ENCODE results near the gene HIVEP1. TPM values are rescaled to one million over a fixed set of nuclear protein-coding genes. Genes with fewer than 3 reads are reported as not detected.

The HIVEP1 gene
- total RNA-seq, 1 donor from 2014 or later, result 69.4 TPM

DNA sequence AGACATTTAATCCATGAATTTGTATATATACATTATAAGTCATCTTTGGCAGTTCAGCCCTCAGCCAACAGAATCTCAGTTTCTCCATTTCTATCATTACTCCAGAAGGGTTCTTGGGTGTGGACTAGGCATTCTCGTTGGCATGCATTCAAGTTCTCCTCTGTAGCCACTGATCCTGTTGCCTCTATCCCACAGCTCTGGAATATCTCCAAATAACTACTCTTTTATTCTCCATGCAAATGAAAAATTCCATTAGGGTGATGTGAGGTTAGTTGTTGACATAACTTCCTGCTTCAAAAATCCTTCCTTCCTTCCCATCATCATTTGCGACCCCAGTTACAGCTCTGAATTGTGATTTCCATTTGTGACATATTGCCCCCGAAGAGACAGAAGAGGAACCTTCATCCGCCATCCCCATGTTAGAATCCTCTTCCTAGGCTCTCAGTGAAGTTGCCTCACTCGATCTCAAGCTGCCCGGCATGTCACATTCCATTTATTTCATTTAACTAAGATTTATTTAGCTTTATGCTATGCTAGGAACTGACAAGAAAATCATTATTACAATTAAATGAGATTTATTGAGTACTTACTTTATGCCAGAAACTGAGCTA lies 184.3 kb downstream of the HIVEP1 start:
- H3K4me3 Mint-ChIP-seq, result no peak overlapping the region
- TF ChIP-seq, protein P1, sequence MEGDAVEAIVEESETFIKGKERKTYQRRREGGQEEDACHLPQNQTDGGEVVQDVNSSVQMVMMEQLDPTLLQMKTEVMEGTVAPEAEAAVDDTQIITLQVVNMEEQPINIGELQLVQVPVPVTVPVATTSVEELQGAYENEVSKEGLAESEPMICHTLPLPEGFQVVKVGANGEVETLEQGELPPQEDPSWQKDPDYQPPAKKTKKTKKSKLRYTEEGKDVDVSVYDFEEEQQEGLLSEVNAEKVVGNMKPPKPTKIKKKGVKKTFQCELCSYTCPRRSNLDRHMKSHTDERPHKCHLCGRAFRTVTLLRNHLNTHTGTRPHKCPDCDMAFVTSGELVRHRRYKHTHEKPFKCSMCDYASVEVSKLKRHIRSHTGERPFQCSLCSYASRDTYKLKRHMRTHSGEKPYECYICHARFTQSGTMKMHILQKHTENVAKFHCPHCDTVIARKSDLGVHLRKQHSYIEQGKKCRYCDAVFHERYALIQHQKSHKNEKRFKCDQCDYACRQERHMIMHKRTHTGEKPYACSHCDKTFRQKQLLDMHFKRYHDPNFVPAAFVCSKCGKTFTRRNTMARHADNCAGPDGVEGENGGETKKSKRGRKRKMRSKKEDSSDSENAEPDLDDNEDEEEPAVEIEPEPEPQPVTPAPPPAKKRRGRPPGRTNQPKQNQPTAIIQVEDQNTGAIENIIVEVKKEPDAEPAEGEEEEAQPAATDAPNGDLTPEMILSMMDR (IDR thresholded peaks at IDR 0.05; ENCODE audit: unreplicated experiment), result no peak
- H3K27ac Mint-ChIP-seq, result no peak overlapping the region
- H3K27me3 Mint-ChIP-seq (ENCODE audit: low read depth), result no peaks in the 10 kb centered on the region
- no peaks in the 10 kb centered on the region for H3K9me3 Mint-ChIP-seq
- DNase-seq (ENCODE audit: low spot score in 2 of 2, unreplicated experiment in 2 of 2), result no peak
- H3K36me3 Mint-ChIP-seq, result no peaks in the 10 kb centered on the region
- H3K4me1 Mint-ChIP-seq, result no peaks in the 10 kb centered on the region

DNA sequence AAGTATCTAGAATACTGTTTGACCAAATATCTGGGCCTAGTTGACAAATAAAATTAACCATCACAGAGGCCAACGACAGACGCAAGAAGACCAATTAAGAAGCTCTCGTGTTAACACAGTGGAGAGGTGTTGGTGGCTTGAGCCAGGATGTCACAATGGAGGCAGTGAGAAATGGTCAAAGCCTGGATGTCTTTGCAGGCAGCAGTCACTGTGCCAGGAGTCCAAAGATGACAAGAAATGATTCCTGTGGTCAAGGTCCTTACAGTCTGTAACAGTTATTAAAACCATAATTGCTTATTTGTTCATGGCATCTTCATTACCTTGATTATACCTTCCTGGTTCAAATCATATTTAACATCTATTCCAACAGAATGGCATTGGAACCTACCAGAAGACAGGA lies 186.7 kb downstream of the HIVEP1 start:
- TF ChIP-seq, protein P1 (IDR thresholded peaks at IDR 0.05; ENCODE audit: unreplicated experiment), result no peak
- peaks cover 8% of the 10 kb centered on the region for H3K4me1 Mint-ChIP-seq
- H3K36me3 Mint-ChIP-seq, result no peaks in the 10 kb centered on the region
- no peak overlapping the region for H3K4me3 Mint-ChIP-seq
- no peaks in the 10 kb centered on the region for H3K27me3 Mint-ChIP-seq (ENCODE audit: low read depth)
- DNase-seq (ENCODE audit: low spot score in 2 of 2, unreplicated experiment in 2 of 2), result no peak
- H3K9me3 Mint-ChIP-seq, result no peaks in the 10 kb centered on the region
- H3K27ac Mint-ChIP-seq, result no peak overlapping the region

DNA sequence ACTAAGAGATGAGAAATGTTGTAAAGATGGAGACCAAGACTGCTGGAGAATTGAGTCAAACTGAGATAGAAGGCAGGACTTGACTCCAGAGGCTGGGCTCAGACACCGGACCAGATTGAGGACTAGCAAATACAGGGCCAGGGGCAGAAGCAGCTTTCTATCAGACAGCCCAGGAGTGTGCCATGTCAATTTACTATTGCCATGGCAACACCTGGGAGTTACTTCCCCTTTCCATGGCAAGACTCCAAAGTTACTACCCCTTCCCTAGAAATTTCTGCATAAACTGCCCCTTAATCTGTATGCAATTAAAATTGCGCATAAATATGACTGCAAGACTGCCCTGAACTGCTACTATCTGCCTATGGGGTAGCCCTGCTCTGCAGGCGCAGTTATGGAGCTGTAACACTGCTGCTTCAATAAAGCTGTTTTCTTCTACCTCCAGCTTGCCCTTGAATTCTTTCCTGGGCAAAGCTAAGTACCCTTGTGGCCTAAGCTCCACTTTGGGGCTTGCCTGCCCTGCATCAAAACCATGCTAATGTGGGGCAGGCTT lies 188.0 kb downstream of the HIVEP1 start:
- DNase-seq (ENCODE audit: low spot score in 2 of 2, unreplicated experiment in 2 of 2), result no peak
- Mint-ChIP-seq H3K36me3 (no peaks in the 10 kb centered on the region), H3K27ac (no peak overlapping the region), H3K27me3 (ENCODE audit: low read depth) (no peaks in the 10 kb centered on the region), H3K4me1 (peaks cover 8% of the 10 kb centered on the region), H3K9me3 (peaks cover 5% of the 10 kb centered on the region), H3K4me3 (no peak overlapping the region)
- TF ChIP-seq, protein P1 (IDR thresholded peaks at IDR 0.05; ENCODE audit: unreplicated experiment), result no peak

DNA sequence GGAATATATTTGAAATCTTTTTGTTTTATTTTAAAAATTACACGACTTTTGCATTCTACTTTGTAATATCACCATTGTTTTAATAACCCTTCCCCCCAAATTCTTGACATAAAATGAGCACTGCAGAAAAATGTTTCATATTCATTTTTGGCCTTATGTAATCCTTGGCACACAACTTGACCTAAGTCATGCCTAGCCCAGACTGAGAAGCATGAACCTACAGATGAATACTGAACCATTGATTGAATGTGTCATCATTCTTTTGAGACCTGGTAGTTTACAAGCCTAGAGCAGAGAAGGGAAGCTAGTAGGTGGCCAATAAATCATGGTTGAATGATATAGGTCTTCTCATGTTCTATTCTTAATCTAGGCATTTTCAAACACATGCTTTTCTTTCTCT lies 188.6 kb downstream of the HIVEP1 start:
- H3K27me3 Mint-ChIP-seq (ENCODE audit: low read depth), result no peaks in the 10 kb centered on the region
- peaks cover 8% of the 10 kb centered on the region for H3K4me1 Mint-ChIP-seq
- no peaks in the 10 kb centered on the region for H3K36me3 Mint-ChIP-seq
- TF ChIP-seq, protein P1 (IDR thresholded peaks at IDR 0.05; ENCODE audit: unreplicated experiment), result no peak
- peaks cover 5% of the 10 kb centered on the region for H3K9me3 Mint-ChIP-seq
- H3K4me3 Mint-ChIP-seq, result no peak overlapping the region
- DNase-seq (ENCODE audit: low spot score in 2 of 2, unreplicated experiment in 2 of 2), result no peak
- no peak overlapping the region for H3K27ac Mint-ChIP-seq

DNA sequence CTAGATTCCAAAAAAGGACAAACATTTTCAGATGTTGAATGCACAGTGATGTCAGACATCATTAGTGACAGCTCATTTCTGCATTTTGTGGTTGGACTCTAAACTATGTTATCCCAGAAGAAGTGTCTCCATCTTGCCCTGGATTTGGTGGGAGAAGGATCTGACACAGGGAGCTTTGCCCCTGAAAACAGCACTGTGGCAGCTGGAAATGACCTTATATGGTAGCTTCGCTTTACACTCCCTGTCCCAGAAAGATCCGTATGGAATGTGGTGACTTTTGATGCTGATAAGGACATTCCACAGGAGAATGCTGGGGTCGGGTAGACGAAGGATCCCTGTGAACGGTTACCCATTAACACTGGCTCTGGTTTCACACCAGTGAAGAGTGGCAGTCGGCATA lies 190.9 kb downstream of the HIVEP1 start:
- peak overlapping the region; percentile 48 for H3K27ac Mint-ChIP-seq
- TF ChIP-seq, protein P1 (IDR thresholded peaks at IDR 0.05; ENCODE audit: unreplicated experiment), result no peak
- no peak for DNase-seq (ENCODE audit: low spot score in 2 of 2, unreplicated experiment in 2 of 2)

More for the DNA sequence above, 190.9 kb downstream of the HIVEP1 start:
- H3K4me1 Mint-ChIP-seq, result peaks cover 8% of the 10 kb centered on the region
- H3K9me3 Mint-ChIP-seq, result peaks cover 5% of the 10 kb centered on the region
- H3K27me3 Mint-ChIP-seq (ENCODE audit: low read depth), result no peaks in the 10 kb centered on the region
- H3K36me3 Mint-ChIP-seq, result no peaks in the 10 kb centered on the region
- H3K4me3 Mint-ChIP-seq, result no peak overlapping the region

Measured in mesothelial cell of epicardium (in vitro differentiated cells).